ENCODE data around the gene AJUBA. TPM values are rescaled to one million over a fixed set of nuclear protein-coding genes. Genes with fewer than 3 reads are reported as not detected.
"Not testable (repeated sequence)": the region's sequence is repeated elsewhere in the genome, so short reads cannot be mapped to it uniquely, and the experiment has no call there.

The AJUBA gene
- total and polyA plus RNA-seq, 2 of the 8 experiments (the other 6 are each of a cell fraction or from before 2014, with no cell fraction given): 33.1 to 46.0 TPM

DNA sequence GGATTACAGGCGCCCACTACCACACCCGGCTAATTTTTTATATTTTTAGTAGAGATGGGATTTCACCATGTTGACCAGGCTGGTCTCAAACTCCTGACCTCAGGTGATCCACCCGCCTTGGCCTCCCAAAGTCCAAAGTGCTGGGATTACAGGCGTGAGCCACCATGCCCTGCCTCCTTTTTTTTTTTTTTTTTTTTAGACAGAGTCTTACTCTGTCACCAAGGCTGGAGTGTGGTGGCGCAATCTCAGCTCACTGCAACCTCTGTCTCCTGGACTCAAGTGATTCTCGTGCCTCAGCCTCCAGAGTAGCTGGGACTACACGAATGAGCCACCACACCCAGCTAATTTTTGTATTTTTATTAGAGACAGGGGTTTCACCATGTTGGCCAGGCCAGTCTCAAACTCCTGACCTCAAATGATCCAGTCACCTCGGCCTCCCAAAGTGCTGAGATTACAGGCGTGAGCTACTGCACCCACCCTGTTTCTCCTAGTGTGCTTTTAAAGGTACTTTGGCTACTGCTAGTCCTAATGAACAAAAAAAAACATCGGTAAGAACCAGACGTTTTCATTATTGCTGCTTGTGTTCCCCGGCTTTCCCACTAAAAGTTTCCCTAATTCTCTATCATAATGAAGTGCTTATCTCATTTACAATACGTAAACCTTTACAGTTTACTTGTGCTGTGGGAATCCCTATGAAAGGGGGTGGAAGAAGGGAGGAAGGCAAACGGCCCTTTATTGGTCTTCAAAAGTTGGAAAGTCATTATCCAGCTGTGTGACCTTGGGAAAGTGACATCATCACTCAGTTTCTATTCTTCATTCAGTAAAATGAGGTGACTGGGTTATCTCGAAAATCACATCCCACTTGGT is 16.2 kb downstream of the AJUBA start:
- not testable (repeated sequence) for H3K9me3 ChIP-seq (ENCODE audit: insufficient read depth in 2 of 2, low read depth in 1 of 2, low read length in 1 of 2); H3K79me2 ChIP-seq (ENCODE audit: control insufficient read depth in 1 of 2, insufficient read depth in 2 of 2, low read length in 2 of 2); H3K79me1 ChIP-seq (ENCODE audit: low read depth, low read length); H3K14ac ChIP-seq (ENCODE audit: insufficient read length); H3K4ac ChIP-seq (replicated peaks; ENCODE audit: insufficient read length, low read depth, low read length); H2BK20ac ChIP-seq (ENCODE audit: low read length); H3K36me3 ChIP-seq (ENCODE audit: control insufficient read depth in 2 of 4, insufficient read depth in 4 of 4, low read length in 3 of 4); H2AK5ac ChIP-seq (ENCODE audit: low read depth, low read length); H2AFZ ChIP-seq (ENCODE audit: low read length); H4K5ac ChIP-seq (ENCODE audit: insufficient read length, low read depth, low read length); DNase-seq (ENCODE audit: low read depth in 1 of 2, low spot score in 2 of 2); H3K23ac ChIP-seq (ENCODE audit: insufficient read length); H3K27me3 ChIP-seq (replicated peaks in 1 of 4; ENCODE audit: control insufficient read depth in 3 of 4, extremely low read depth in 1 of 4, insufficient read depth in 3 of 4, low read length in 3 of 4); H2BK15ac ChIP-seq (ENCODE audit: low read length); FAIRE-seq; H4K91ac ChIP-seq (replicated peaks; ENCODE audit: insufficient read length, low read length); H2BK5ac ChIP-seq (ENCODE audit: low read depth, low read length); H4K20me1 ChIP-seq (replicated peaks in 1 of 2; ENCODE audit: control insufficient read depth in 1 of 2, insufficient read depth in 2 of 2, low read length in 2 of 2); H3K18ac ChIP-seq (ENCODE audit: extremely low read depth, low read length); H2BK12ac ChIP-seq (ENCODE audit: low read depth, low read length); H3K4me1 ChIP-seq (replicated peaks in 1 of 4; ENCODE audit: control insufficient read depth in 3 of 4, insufficient read depth in 4 of 4, low read length in 3 of 4); H3K56ac ChIP-seq (replicated peaks; ENCODE audit: insufficient read length, low read depth, low read length); H3K9ac ChIP-seq (replicated peaks in 1 of 4; ENCODE audit: extremely low read depth in 1 of 4, low read depth in 3 of 4, low read length in 3 of 4); H3K4me3 ChIP-seq (ENCODE audit: extremely low read depth in 1 of 4, insufficient read depth in 2 of 4, low read depth in 3 of 4, low read length in 4 of 4); H3K23me2 ChIP-seq (ENCODE audit: low read depth, low read length); H3K4me2 ChIP-seq (ENCODE audit: insufficient read depth in 1 of 2, low read depth in 2 of 2, low read length in 2 of 2); H4K8ac ChIP-seq (ENCODE audit: extremely low read depth, insufficient read depth, low read length); H3K27ac ChIP-seq (ENCODE audit: low read depth, low read length); H2BK120ac ChIP-seq (replicated peaks; ENCODE audit: low read depth, low read length)
- ChIA-PET POLR2A (ENCODE audit: partially characterized antibody) (interaction anchor here (1.4 to 9.7 kb wide), 3 partner anchors 9 to 95 kb away, joined by 3 to 118 read pairs (median 4); partner anchors contain the start of genes AJUBA and HAUS4), CTCF (ENCODE audit: partially characterized antibody) (interaction anchor here (0.8 to 2.5 kb wide), 5 partner anchors 11 to 396 kb away, joined by 3 to 13 read pairs (median 3); no protein-coding TSS in a partner anchor)
- WGBS, 2 experiments (ENCODE audit: extremely low coverage in 1 of 2, insufficient coverage in 1 of 2, insufficient read length in 1 of 2, insufficient replicate concordance in 2 of 2, low coverage in 1 of 2, low lambda C conversion rate in 2 of 2, missing lambda C conversion rate in 1 of 2): 79% methylated on average over 13 of the region's 15 CpGs; no CpG with 5 or more reads in 1 of the 2 experiments
- TF ChIP-seq POLR2A (IDR thresholded peaks at IDR 0.05; ENCODE audit: control extremely low read depth in 1 of 2, low read depth in 2 of 2, low read length in 2 of 2): 0 out of 3 replicates have a peak, but pooled peaks of 1 of the 2 experiments have one; percentile 11
